ENCODE measurements around the gene SLC24A3.
A peak's percentile ranks its signal among the peaks of the same experiment; 100 is the strongest.
"Not testable (repeated sequence)": the region's sequence is repeated elsewhere in the genome, so short reads cannot be mapped to it uniquely, and the experiment has no call there.

SLC24A3 gene

GRCh38 chr20:19730706-19731105 is 518.3 kb downstream of the SLC24A3 start:
- no peak for DNase-seq

DNA sequence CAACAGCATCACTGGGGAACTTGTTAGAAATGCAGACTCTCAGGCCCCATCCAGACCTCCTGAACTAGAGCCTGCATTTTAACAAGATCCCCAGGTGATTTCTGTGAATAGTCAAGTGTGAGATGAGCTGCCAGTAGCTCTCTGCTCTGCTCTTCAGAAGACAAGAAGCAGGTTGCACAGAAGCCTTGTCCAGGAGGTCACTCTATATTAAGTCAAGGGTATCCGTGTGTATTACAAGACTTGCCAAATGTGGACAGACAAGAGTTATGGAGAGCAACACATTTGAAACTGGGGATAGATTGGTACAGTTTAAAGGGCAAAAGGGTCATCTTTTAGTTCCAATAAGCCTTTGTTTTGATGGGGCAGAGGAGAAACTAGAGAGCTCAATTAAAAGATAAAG is 522.4 kb downstream of the SLC24A3 start:
- DNase-seq, result no peak

- peak; percentile 52 for DNase-seq
Measured at GRCh38 chr20:19735446-19735845, 523.0 kb downstream of the SLC24A3 start.

- DNase-seq, result no peak
Measured at GRCh38 chr20:19737025-19737424, 524.6 kb downstream of the SLC24A3 start.

GRCh38 chr20:19738951-19739350 is 526.5 kb downstream of the SLC24A3 start:
- DNase-seq, result no peak

DNA sequence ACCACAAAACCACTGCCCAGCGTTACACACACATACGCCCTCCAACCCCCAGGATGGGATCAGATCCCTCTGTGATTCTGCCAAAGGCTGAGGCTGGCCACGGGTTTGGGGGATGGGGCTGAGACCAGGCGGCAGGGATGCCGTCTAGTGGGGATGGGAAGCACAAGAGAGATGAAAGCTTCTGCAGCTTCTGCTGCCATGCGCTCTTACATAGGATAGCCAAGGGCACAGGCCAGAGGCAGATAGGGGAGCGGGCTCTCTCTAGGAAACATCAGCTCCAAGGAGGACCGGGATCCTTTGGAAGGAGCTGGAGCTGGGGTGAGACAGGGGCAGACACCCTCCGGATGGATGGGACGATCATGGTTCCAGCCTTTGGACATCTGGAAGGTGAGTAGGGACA is 526.9 kb downstream of the SLC24A3 start:
- DNase-seq, result no peak

- DNase-seq, result no peak
Measured at GRCh38 chr20:19740512-19740911, 528.1 kb downstream of the SLC24A3 start.

DNA sequence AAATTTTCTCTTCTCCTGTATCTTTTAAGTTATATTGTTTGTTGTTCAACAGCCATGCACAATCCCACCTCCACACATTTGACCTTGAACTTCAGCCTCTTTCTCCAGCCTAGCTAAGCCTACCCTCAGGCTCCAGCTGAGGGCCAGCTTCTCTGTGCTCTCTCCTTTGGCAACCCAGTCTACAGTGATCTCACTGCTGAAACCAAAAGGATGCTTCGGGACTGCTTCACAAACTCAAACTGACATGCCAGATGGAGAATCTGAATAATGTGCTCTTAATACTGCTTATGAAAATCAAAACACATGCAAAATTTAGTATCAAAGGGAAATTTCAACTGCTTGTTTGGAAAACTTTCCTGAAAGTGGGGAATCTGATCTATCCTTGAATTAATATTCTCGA is 529.5 kb downstream of the SLC24A3 start:
- DNase-seq, result no peak

DNA sequence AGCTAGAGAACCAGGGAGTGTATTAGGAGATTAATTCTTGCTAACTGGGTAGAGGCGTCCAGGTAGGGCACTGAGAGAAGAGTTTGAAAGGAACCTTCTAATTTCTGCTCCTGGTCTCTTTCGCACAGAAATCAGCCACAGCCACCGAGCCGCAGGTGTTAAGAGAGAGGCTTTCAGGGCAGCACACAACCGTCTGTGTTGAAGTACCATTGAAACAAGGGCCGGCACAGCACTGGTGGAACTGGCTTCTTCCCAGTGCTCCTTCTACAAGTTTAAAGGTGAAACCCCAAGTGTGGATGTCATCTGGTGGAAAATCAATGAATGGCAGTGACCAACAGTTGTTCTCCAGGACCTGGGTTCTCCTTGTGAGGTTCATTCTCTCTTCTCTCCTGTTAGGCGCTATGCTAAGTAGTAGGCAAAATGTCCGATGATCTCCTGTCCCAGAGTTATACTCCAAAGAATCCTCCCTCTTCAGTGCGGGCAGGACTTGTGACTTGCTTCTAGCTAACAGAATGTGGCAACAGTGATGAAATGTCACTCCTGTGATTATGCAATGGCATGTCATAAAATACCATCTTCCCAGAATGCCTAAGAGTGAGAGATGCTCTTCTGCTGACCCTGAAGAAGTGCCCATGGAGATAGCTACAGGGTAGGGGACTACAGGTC is 530.7 kb downstream of the SLC24A3 start:
- DNase-seq, result no peak

DNA sequence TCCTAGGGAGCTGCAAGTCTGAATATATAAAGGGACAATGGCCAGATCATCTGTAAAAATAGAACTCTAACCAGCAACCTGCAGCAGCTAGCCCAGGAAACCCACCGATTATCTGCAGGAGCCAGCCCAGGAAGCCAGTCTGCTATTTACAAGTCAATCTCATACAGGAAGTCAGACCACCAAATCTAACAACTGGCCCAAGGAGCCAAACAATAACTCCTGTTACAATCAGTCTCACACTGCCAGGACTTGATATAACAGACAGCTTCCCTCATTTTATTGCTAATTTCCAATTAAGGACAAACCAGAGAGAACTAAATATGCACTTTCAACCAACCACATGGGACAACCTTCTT is 531.2 kb downstream of the SLC24A3 start:
- DNase-seq, result no peak

GRCh38 chr20:19745106-19745505 is 532.7 kb downstream of the SLC24A3 start:
- DNase-seq, result no peak

DNA sequence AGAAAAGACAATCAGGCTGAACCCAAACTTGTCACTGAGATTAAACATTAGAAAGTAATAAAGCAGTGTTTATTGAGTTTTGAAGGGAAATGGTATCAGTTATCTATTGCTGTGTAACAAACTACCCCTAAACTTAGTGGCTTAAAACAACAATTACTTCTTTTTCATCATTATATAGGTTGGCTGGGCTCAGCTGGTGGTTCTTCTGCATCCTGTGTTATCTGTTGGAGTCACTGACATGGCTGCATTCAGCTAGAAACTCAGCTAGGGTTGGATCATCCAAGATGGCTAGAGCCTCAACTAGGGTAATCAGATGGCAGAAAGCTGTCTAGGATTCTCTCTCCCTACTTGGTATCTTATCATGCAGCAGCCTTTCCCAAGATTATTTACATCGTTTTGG is 533.1 kb downstream of the SLC24A3 start:
- DNase-seq, result no peak

GRCh38 chr20:19746396-19746795 is 534.0 kb downstream of the SLC24A3 start:
- DNase-seq, result no peak

DNA sequence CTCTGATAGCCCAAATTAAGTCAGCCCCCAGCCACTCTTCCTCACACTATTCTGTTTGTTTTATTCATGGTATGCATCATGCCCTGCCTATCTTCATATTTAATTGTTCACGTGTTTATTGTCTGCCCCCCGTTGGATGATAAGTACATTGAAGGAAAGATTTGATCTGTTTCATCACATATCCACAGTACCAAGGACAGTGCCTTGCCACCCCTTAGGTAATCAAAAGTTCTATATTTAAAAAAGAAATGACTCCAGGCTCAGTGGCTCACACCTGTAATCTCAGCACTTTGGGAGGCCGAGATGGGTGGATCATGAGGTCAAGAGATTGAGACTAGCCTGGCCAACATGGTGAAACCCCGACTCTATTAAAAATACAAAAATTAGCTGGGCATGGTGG is 535.5 kb downstream of the SLC24A3 start:
- DNase-seq, result no peak

DNA sequence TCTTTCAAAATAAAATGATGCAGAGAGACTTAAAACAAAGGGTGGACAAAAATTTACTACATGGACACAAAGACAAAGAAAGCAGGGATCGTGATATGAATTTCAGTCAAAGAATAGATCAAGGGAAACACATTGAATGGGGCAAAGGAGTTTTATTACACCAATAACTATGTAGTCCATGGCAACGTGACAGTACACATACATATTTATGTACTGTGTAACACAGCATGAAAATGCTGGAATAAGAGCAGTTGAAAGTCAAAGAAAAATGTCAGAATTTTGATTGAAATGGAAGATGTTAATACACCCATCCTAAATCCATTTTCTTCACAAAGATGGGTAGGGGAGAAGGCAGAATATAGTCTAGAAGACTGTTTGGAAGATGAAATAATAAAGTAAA is 536.2 kb downstream of the SLC24A3 start:
- no peak for DNase-seq

DNA sequence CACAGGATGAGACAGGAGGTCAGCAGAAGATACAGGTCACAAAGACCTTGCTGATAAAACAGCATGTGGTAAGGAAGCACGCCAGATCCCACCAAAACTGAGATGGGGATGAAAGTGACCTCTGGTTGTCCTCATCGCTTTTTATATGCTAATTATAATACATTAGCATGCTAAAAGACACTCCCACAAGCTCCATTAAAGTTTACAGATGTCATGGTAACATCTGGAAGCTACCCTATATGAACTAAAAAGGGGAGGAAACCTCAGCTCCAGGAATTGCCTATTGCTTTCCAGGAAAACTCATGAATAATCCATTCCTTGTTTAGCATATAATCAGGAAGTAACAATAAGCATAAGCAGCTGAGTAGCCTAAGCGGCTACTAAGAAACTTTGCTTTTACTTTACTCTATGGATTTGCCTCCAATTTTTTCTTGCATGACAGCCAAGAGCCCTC is 537.2 kb downstream of the SLC24A3 start:
- no peak for DNase-seq

DNA sequence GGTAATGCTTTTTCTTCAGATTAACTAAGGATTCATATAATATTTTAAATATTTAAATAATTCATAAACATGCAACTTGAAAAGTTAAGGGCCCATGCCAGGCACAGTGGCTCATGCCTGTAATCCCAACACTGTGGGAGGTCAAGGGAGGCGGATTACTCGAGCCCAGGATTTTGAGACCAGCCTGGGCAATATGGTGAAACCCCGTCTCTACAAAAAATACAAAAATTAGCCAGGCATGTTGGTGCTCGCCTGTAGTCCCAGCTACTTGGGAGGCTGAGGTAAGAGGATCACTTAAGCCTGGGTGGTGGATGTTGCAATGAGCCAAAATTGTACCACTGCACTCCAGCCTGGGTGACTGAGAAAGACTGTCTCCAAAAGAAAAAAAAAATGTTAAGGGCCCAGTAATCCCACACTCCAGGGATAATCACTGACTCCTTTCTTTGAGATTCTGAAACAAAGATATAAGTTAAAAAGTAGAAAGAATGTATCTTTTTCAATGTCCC is 537.7 kb downstream of the SLC24A3 start:
- DNase-seq, result no peak

DNA sequence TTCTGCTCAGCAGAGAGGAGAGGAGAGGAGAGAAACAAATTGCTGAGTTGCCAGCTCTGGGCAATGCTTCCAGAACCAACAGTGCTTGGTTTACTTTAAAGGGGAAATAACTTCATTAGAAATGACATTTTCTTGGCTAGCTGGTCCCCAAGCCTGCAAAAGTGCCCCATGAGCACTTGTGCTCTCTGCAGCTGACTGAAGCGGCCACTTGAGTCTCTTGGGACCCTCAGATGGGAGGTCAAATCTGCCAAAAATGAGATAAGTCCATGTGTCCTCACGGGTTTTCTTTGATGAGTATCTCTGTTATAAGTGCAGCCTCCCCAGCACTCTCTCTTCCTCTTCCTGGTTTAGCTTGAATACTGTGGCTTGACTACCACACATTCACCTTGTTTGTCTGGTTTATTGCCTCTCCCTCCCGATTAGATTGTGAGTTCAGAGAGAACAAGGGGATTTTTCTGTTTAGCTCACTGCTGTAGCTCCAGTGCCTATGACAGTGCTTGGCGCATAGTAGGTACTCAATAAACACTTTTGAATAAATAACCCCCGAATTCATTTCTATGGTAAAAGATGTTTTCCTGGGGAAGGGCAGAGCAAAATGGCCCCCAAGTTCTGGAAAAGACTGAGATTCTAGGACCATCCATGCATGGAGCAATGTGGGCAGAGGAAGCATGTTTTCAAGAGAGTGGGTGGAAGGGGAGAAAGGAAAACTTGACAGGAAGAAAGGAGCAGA is 538.6 kb downstream of the SLC24A3 start:
- DNase-seq, result no peak

GRCh38 chr20:19754201-19754600 is 541.8 kb downstream of the SLC24A3 start:
- DNase-seq, result not testable (repeated sequence)

DNA sequence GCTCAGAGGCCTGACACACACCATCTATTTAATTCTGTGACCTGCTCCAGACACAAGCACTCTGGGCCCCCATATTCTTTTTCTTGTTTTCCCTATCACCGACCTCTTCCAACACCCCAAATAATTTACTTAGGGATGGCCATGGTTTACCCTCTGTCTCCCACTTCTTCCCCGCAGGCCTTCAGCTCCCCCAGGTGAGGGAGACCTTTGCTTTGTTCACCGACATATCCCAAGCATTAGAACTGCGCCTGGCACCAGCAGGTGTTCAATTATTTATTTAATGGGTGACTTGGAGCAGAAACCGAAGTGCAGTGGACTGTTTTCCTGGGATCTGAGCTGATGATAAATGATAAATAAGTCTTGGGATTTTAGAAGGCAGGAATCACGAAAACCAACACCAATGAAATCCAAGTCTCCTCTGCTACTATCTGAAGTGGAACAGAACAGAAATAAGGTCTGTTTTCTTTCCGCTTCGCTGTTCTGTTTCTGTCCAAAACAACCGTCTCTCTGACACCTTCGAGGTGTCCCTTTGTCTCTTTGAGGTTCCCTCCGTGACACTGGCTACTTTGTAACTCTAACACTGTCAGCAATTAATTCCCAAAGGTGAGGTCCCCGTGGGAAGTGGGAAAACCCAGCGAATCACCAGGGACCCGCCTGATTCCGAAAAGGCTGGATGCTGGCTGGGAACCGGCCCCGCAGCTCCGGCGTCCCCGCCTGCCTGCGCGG is 544.5 kb downstream of the SLC24A3 start:
- no peak for DNase-seq

DNA sequence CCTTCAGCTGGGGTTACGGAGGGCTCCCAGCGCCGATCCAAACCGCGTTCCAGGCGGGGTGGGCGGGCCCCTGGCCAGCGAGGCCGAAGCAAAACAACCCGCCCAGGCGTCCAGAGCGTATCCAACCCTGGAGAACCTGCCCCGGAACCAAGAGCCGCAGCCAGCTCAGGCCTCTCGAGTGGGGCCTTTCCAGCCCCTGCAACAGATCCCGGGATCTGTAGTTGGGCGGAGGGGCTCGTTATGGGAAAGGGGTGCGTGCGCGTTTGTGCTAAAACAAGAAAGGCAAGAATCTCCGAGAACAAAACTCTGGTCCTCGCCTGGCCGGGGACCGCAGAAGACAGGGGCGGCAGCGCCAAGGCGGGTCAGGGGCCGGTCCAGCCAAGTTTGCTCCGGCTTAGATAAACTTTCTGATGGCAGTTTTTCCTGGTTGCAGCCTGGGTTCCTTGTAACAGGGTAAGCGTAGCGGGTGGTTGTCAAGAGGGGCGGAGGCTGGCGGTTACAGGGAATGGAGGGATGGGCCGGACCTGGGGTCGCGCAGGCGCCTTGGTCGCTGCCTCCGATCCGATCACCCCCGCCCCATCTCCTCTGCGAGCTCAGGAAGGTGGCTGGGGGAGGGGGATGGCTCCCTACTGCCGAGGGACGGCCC is 545.2 kb downstream of the SLC24A3 start:
- peak; percentile 83 for DNase-seq

DNA sequence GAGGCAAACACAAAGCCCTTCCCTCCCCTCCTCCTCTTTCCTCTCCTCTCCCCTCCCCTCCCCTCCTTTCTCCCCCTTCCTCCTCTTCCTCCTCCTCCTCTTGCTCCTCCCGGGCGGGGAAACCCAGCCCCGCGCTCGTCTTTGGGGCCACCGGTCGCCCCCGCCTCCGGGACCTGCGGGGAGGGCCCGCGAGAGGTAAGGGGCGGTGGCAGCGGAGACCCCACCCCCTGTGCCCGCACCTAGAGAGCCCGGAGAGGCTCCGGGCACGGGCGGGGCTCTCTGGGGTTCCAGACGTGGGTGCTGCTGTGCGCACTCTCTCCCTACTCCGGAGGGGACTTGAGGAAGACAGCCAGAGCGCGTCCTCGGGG is 545.7 kb downstream of the SLC24A3 start, which contains the start of gene RIN2:
Gene RIN2 (plus strand): TSS at position 126 of the 368 bp plus-strand sequence. CDS start 131,344 bp downstream, outside the sequence.
- DNase-seq, result no peak

All from NCI-H2227 treated with DMSO at 0.1 percent for 48 hours (cell line).